Astrocyte (in vitro differentiated cells and primary cell): ENCODE results near the gene RNASE13. TPM values are rescaled to one million over a fixed set of nuclear protein-coding genes. Genes with fewer than 3 reads are reported as not detected.

Experiments
- DNase-seq: peaks from one replicate; pipeline ENCODE4 v3.0.0-alpha.2; 2010; ENCODE audit warnings: low read depth
- FAIRE-seq: peaks from 2 replicates; lab custom pipeline; 2011; peaks lifted over from hg19 to GRCh38; lab: Jason Lieb, UNC
- H2AFZ ChIP-seq: 2 replicates; pipeline ENCODE4 v1.6.0; 2012; ENCODE audit warnings: low read depth, low read length, inconsistent platforms
- H3K27ac ChIP-seq: 2 replicates; pipeline ENCODE4 v1.5.1; 2011; ENCODE audit warnings: low read depth, low read length, inconsistent platforms
- H3K27me3 ChIP-seq: 2 replicates; pipeline ENCODE4 v1.6.0; 2011; ENCODE audit warnings: low read length, inconsistent platforms; ENCODE audit not compliant: insufficient read depth
- H3K36me3 ChIP-seq: 2 replicates; pipeline ENCODE4 v1.5.1; 2011; ENCODE audit warnings: low read length, inconsistent platforms; ENCODE audit not compliant: insufficient read depth
- H3K4me1 ChIP-seq: 2 replicates; pipeline ENCODE4 v1.5.1; 2011; ENCODE audit warnings: low read length, inconsistent platforms; ENCODE audit not compliant: insufficient read depth
- H3K4me2 ChIP-seq: 2 replicates; pipeline ENCODE4 v1.6.0; 2012; ENCODE audit warnings: low read length, inconsistent platforms
- H3K4me3 ChIP-seq: 2 replicates; pipeline ENCODE4 v1.5.1; 2011; ENCODE audit warnings: low read depth, mild to moderate bottlenecking, low read length, inconsistent platforms; ENCODE audit not compliant: insufficient read depth
- H3K79me2 ChIP-seq: 2 replicates; pipeline ENCODE4 v1.6.0; 2012; ENCODE audit warnings: mild to moderate bottlenecking, low read length, inconsistent platforms; ENCODE audit not compliant: insufficient read depth
- H3K9ac ChIP-seq: 2 replicates; pipeline ENCODE4 v1.6.0; 2012; ENCODE audit warnings: mild to moderate bottlenecking, low read length, inconsistent platforms
- H3K9me3 ChIP-seq: 2 replicates; pipeline ENCODE4 v1.5.1; 2012; ENCODE audit warnings: low read depth, mild to moderate bottlenecking, low read length, inconsistent platforms; ENCODE audit not compliant: insufficient read depth
- H4K20me1 ChIP-seq: 2 replicates; pipeline ENCODE4 v1.6.0; 2012; ENCODE audit warnings: low read length, inconsistent platforms; ENCODE audit not compliant: insufficient read depth
- H3K27ac Mint-ChIP-seq: one replicate; pipeline ENCODE4 v1.8.0; 2021; ENCODE audit warnings: mild to moderate bottlenecking, mixed read lengths; ENCODE audit not compliant: unreplicated experiment
- H3K27me3 Mint-ChIP-seq: one replicate; pipeline ENCODE4 v1.8.0; 2021; ENCODE audit warnings: low read depth, mixed read lengths; ENCODE audit not compliant: unreplicated experiment
- H3K36me3 Mint-ChIP-seq: one replicate; pipeline ENCODE4 v1.8.0; 2021; ENCODE audit warnings: low read depth, mixed read lengths; ENCODE audit not compliant: unreplicated experiment
- H3K4me1 Mint-ChIP-seq: one replicate; pipeline ENCODE4 v1.8.0; 2021; ENCODE audit warnings: low read depth, mixed read lengths; ENCODE audit not compliant: unreplicated experiment
- H3K4me3 Mint-ChIP-seq: one replicate; pipeline ENCODE4 v1.8.0; 2021; ENCODE audit warnings: mild to moderate bottlenecking, moderate library complexity, mixed read lengths; ENCODE audit not compliant: unreplicated experiment
- H3K9me3 Mint-ChIP-seq: one replicate; pipeline ENCODE4 v1.8.0; 2021; ENCODE audit warnings: mild to moderate bottlenecking, mixed read lengths; ENCODE audit not compliant: unreplicated experiment
- CTCF ChIP-seq: IDR thresholded peaks from 2 replicates; pipeline ENCODE4 v1.5.1; 2011; ENCODE audit warnings: low read depth, mild to moderate bottlenecking, inconsistent platforms, low read length, moderate library complexity; ENCODE audit not compliant: insufficient read depth
- EZH2 ChIP-seq: IDR thresholded peaks from 2 replicates; pipeline ENCODE4 v1.6.1; 2012; ENCODE audit warnings: mild to moderate bottlenecking, low read length, inconsistent platforms; ENCODE audit not compliant: insufficient read depth
- total RNA-seq: library from RNA; stranded (reverse); gene quantifications from 2 replicates; pipeline ENCODE4 v1.2.1, GENCODE V29; 2021

Gene RNASE13
- total RNA-seq, 1 donor from 2014 or later = not detected

- H3K36me3 ChIP-seq = peaks cover 12% of the 10 kb centered on the region
- peak overlapping the region; percentile 61 for H2AFZ ChIP-seq
- H3K9ac ChIP-seq = peak overlapping the region; percentile 98
- FAIRE-seq = no peak
- H3K9me3 Mint-ChIP-seq = no peaks in the 10 kb centered on the region
- TF ChIP-seq CTCF (peak; percentile 63), EZH2 (no peak)
- H3K27ac ChIP-seq = peak overlapping the region; percentile 97
- H3K79me2 ChIP-seq = peaks cover 23% of the 10 kb centered on the region
- H4K20me1 ChIP-seq = peaks cover 20% of the 10 kb centered on the region
- H3K9me3 ChIP-seq = no peaks in the 10 kb centered on the region
- H3K4me3 Mint-ChIP-seq = peak overlapping the region; percentile 90
- H3K27me3 Mint-ChIP-seq = no peaks in the 10 kb centered on the region
- peaks cover 37% of the 10 kb centered on the region for H3K4me1 Mint-ChIP-seq
- H3K4me2 ChIP-seq = peak overlapping the region; percentile 99
- H3K27me3 ChIP-seq = no peaks in the 10 kb centered on the region
- peaks cover 35% of the 10 kb centered on the region for H3K4me1 ChIP-seq
- H3K36me3 Mint-ChIP-seq = peaks cover 7% of the 10 kb centered on the region
- peak overlapping the region; percentile 67 for H3K4me3 ChIP-seq
- DNase-seq = peak; percentile 22
- H3K27ac Mint-ChIP-seq = peak overlapping the region; percentile 93
These were observed 34.1 kb upstream of the RNASE13 start for GRCh38 chr14:21068521-21069387.

- Histone ChIP-seq H3K4me3 (no peak overlapping the region), H3K27me3 (no peaks in the 10 kb centered on the region), H3K4me2 (no peak overlapping the region), H3K79me2 (peaks cover 6% of the 10 kb centered on the region), H3K4me1 (peaks cover 32% of the 10 kb centered on the region), H4K20me1 (peaks cover 3% of the 10 kb centered on the region), H3K27ac (no peak overlapping the region), H3K9ac (no peak overlapping the region), H3K9me3 (no peaks in the 10 kb centered on the region), H2AFZ (no peak overlapping the region), H3K36me3 (no peaks in the 10 kb centered on the region)
- Mint-ChIP-seq H3K27ac (no peak overlapping the region), H3K27me3 (no peaks in the 10 kb centered on the region), H3K4me3 (no peak overlapping the region), H3K36me3 (no peaks in the 10 kb centered on the region), H3K9me3 (no peaks in the 10 kb centered on the region), H3K4me1 (peaks cover 37% of the 10 kb centered on the region)
- no peak for FAIRE-seq
- TF ChIP-seq EZH2 (no peak), CTCF (no peak)
- DNase-seq = no peak
These were observed 32.4 kb upstream of the RNASE13 start for GRCh38 chr14:21066882-21067502.
